ENCODE results near the gene MARS1. TPM values are rescaled to one million over a fixed set of nuclear protein-coding genes. Genes with fewer than 3 reads are reported as not detected.

The MARS1 gene
- total RNA-seq, 4 donors from 2014 or later = 53.2 to 81.0 (median 62.7) TPM

DNA sequence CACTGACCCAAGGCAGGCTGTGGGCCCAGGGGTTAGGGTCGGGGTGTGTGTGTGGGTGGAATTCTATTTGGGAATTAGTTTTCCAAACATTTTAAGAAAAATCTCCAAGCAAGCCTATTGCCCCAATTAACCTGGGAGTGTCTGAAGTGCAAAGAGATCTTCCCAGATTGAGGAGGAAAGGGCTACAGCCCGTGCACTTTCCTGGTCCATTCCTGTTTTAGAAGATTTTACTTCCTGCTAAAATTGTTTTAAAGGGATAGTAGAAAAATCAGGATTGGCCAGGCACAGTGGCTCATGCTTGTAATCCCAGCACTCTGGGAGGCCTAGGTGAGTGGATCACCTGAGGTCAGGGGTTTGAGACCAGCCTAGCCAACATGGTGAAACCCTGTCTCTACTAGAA lies 53.8 kb downstream of the MARS1 start:
- 74% methylated on average over 2 of the region's 2 CpGs for whole genome bisulfite sequencing
- no peak for DNase-seq (ENCODE audit: extremely low spot score)
- intact Hi-C loops (cut with DNase I) = no loop called here
- no peak overlapping the region for H3K27ac ChIP-seq (replicated peaks in 1 of 4)
- peaks cover 6 to 55% (median 54%) of the 10 kb centered on the region in 4 donors for H3K36me3 ChIP-seq
- H3K27me3 ChIP-seq = no peaks in the 10 kb centered on the region
- peaks cover 25 to 45% (median 34%) of the 10 kb centered on the region in 4 donors for H3K4me1 ChIP-seq
- no peak overlapping the region for H3K4me3 ChIP-seq
- TF ChIP-seq POLR2A (IDR thresholded peaks at IDR 0.05; ENCODE audit: low read depth) (no peak), EP300 (IDR thresholded peaks at IDR 0.05) (no peak), POLR2AphosphoS5 (IDR thresholded peaks at IDR 0.05) (no peak), CTCF (IDR thresholded peaks at IDR 0.05) (no peak)
- H3K9me3 ChIP-seq = no peaks in the 10 kb centered on the region

DNA sequence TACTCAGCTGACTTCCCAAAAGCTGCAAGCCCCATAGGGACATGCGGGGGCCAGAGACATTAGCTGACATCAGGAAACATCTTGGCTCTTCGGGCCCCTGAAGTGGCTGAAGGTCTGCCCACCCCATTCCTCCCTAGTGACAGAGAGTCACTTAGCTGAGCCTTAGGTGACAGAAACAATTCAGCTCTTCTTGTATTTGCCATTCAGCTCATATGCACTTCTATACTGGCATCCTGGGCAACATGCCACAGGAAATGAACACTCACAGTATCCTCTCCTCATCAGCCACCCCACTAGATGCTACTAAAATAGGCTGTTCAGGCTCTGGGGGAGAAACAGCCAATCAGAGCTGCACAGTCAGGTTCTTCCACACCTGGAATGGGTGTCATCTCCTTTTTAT lies 55.7 kb downstream of the MARS1 start:
- no peak overlapping the region for H3K4me3 ChIP-seq
- peaks cover 0 to 3% (median 0%) of the 10 kb centered on the region in 4 donors for H3K27me3 ChIP-seq
- TF ChIP-seq POLR2A (IDR thresholded peaks at IDR 0.05; ENCODE audit: low read depth) = no peak
- TF ChIP-seq EP300 (IDR thresholded peaks at IDR 0.05) = no peak
- no peak for TF ChIP-seq POLR2AphosphoS5 (IDR thresholded peaks at IDR 0.05)
- TF ChIP-seq CTCF (IDR thresholded peaks at IDR 0.05) = no peak
- intact Hi-C loops (cut with DNase I) = no loop called here
- WGBS = 55% methylated on average over 2 of the region's 2 CpGs
- no peak overlapping the region for H3K27ac ChIP-seq (replicated peaks in 1 of 4)
- no peak for DNase-seq (ENCODE audit: extremely low spot score)
- H3K9me3 ChIP-seq = no peaks in the 10 kb centered on the region
- peaks cover 6 to 42% (median 36%) of the 10 kb centered on the region in 4 donors for H3K36me3 ChIP-seq
- H3K4me1 ChIP-seq = peaks cover 30 to 45% (median 38%) of the 10 kb centered on the region in 4 donors

DNA sequence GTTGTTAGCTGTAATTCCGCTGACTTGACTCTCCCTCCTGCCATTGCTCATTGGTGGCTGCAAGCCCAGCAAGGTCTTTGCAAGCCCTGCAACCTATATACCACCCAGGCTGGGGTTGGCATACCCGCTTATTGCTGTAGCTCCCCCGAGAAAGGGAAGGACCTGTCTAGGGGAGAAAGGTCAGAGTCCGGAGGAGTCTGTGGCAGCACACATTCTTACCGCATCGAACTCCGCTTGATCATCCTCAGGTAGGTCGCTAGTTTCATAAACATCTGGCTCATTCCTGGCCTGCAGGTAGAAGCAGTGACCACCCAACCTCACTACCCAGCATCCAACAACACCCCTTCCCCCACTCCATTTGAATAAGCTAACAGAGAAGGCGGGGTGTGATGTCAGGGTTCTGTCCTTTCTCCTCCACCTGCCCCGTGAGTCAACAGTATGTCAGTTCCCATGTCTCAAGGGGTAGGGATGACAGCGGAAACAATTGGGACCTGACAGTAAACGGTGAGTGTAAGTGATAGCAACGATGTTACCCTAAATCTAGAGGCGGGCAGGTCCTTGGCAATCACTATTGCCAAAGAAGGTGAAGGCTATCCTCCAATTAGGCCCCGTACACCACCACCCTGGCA lies 58.1 kb downstream of the MARS1 start:
- Histone ChIP-seq H3K9me3 (no peaks in the 10 kb centered on the region), H3K4me1 (peaks cover 44 to 59% (median 51%) of the 10 kb centered on the region in 4 donors), H3K36me3 (peaks cover 6 to 23% (median 18%) of the 10 kb centered on the region in 4 donors), H3K4me3 (peak overlapping the region; percentile 79 to 97 (median 90)), H3K27ac (replicated peaks in 1 of 4) (peak overlapping the region; percentile 89 to 95 (median 92)), H3K27me3 (peaks cover 0 to 27% (median 3%) of the 10 kb centered on the region in 4 donors)
- TF ChIP-seq CTCF (IDR thresholded peaks at IDR 0.05) (no peak), EP300 (IDR thresholded peaks at IDR 0.05) (no peak), POLR2AphosphoS5 (IDR thresholded peaks at IDR 0.05) (no peak), POLR2A (IDR thresholded peaks at IDR 0.05; ENCODE audit: low read depth) (no peak)
- intact Hi-C loops (cut with DNase I) = no loop called here
- WGBS = 65% methylated on average over 14 of the region's 15 CpGs
- no peak for DNase-seq (ENCODE audit: extremely low spot score)

- peak within 1 kb of the TSS; percentile 79 to 97 (median 90) for H3K4me3 ChIP-seq
- H3K27me3 ChIP-seq = peaks cover 0 to 27% (median 3%) of the 10 kb centered on the region in 4 donors
- intact Hi-C loops (cut with DNase I) = no loop called here
- H3K4me1 ChIP-seq = peaks cover 44 to 52% (median 48%) of the 10 kb centered on the region in 4 donors
- H3K36me3 ChIP-seq = peaks cover 5 to 17% (median 12%) of the 10 kb centered on the region in 4 donors
- peak; percentile 16 for TF ChIP-seq POLR2A (IDR thresholded peaks at IDR 0.05; ENCODE audit: low read depth)
- TF ChIP-seq EP300 (IDR thresholded peaks at IDR 0.05) = no peak
- TF ChIP-seq CTCF (IDR thresholded peaks at IDR 0.05) = peak in 2 of 3 experiments; percentile 5 to 9
- peak; percentile 80 to 81 for TF ChIP-seq POLR2AphosphoS5 (IDR thresholded peaks at IDR 0.05)
- peak within 1 kb of the TSS; percentile 89 to 95 (median 92) for H3K27ac ChIP-seq (replicated peaks in 1 of 4)
- no peak for DNase-seq (ENCODE audit: extremely low spot score)
- no peaks in the 10 kb centered on the region for H3K9me3 ChIP-seq
- WGBS = 0% methylated on average over 25 of the region's 56 CpGs
Measured at GRCh38 chr12:57546438-57547287, 58.8 kb downstream of the MARS1 start, which contains the start of gene DCTN2. Gene DCTN2 (minus strand): TSS chr12:57547192. CDS start chr12:57547063, 129 bp downstream.

Data from esophagus muscularis mucosa (tissue), 4 donors.